GM21786 (cell line): ENCODE data around the gene LDLRAD4.

ENCODE experiments used
- ATAC-seq: cut with Tn5 transposase; IDR thresholded peaks from one replicate; pipeline ENCODE4 v1.9.1; 2021; ENCODE audit not compliant: unreplicated experiment

Gene LDLRAD4

DNA sequence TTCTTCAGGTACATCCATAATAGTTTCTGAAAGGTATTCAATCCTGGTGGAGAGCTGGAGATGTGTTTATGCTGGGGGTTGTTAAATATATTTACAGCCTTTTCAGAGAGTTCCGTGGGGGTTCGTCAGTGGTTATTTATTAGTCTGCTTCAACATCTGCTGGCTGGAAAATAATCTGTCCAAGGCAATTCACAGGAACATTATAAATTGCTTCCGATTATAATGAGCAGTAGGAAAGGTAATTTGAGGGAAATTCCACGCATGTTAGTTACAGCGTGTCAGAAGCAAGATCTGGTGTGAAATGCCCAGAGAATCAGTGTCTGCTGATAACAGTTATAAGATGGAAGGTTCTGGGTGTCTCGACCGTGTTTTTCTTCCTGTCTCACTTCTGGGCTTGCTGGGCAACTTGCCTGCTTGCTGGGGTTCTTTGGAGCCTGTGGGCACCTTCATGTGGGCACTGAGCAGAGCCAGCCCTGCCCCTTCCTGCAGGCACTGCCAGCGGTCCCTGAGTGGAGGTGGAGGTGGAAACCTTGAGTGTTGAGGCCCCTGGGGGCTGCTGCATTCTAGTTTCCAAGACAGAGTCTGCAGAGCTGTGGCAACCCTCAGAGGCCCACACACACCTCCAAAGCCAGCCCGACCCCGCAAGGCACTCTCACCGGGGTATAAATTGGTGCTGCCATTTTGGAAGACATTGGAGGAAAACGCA, 322.1 kb downstream of the LDLRAD4 start:
- ATAC-seq: no peak

DNA sequence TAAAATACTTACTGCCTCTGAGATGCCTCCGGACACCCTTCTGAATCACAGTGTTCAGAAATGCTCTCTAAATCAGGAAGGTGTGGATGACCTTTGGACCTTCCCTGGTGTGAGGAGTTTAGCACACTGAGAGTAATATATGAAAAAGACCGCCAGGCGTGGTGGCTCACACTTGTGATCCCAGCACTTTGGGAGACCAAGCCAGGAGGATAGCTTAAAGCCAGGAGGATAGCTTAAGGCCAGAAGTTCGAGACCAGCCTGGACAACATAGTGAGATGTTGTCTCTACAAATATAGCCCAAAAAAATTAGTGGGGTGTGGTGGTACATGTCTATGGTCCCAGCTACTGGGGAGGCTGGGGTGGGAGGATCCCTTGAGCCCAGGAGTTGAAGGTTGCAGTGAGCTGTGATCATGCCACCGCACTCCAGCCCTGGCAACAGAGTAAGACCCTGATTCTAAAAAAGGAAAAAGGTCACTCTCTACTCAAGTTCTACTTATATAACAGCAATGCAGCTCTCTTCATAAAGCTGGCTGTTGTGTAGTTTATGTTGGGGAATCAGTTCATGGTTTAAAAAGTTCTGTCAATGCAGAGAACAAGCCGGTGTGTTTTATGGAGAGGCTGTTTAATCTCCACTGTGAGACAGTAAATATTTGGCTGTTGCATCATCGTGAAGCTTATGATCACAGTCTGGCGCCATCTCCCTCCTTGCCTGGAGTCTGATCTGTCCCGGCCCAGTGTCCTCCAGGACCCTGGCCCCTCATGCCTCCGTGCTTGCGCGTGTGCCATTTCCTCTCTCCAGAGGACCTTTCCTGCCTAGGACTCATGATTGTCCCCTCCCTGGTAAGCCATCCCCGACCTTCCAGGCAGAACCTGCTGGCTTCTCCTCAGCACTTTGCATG, 323.3 kb downstream of the LDLRAD4 start:
- no peak for ATAC-seq

DNA sequence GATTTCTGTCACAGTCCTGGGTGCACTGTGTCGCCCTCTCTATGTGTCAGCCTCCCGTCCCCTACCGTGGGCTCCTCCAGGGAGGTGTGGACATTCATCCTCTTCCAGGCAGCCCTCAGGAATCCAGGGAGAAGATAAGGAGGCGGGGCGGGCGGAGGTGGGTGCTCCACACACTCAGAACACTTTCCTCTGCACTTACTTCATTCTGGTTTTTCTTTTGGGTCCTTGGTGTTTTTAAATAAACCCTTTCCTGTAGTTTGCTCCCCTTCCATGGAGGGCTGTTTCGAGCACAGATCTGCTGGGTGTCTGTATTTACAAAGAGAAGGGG, 323.9 kb downstream of the LDLRAD4 start:
- no peak for ATAC-seq

DNA sequence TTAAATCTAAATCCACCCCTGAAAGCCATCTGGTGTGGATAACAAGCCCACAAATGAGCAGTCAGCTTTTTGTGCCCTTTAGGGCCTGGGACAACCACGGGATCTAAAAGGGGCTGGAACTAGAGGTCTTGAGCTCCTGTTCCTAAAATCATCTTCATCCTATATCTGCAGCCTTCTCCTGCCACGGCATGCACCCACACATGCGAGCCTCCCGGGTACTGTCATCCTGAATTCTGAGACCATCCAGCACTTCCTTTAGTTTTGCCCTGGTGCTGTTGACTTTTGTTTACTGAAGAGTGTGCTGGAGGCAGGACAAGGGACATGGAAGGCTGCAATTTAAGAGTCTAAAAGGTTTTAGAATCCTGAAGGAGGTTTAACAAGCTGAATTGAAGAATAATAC, 324.6 kb downstream of the LDLRAD4 start:
- ATAC-seq: no peak

DNA sequence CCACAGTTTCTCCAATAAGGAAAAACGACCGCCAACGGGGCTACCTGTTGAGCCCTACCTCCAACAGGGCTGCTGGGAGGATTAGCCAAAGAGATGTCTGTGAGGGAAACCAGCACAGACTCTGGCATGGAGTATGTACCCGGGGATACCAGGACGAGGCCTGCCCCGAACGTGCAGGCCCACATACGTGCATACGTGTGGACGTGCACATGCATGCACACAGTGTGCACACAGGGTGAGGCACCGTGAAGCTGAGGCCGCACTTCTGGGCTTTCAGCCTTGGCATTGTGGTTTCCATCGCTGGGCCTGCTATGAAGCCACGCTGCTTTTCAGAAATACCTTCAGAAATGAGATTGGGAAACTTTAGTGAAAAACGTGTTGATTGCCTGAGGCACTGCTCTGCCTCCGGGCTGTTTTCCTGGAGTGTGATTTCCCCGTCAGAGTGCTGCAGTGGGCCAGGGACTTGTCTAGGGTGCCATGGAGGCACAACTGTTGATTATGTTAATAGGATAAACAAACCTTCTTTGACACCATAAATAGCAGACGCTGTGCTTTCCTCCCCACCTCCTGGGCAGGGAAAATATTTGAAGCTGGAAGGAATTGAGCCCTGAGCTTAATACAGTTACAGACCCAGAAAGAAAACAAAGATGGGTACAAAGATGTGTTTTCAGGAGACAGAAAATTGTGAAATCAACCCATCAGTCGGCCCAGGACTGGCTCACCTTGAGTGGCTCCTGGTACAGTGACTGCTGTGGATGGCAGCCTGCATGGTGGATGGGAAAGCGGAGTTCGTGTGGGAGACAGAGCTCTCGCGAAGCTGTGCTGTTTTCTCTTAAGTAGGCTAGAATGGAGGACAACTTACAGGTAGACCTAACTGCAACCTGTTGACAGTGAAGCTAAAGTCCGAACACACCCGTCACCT, 325.5 kb downstream of the LDLRAD4 start:
- no peak for ATAC-seq

DNA sequence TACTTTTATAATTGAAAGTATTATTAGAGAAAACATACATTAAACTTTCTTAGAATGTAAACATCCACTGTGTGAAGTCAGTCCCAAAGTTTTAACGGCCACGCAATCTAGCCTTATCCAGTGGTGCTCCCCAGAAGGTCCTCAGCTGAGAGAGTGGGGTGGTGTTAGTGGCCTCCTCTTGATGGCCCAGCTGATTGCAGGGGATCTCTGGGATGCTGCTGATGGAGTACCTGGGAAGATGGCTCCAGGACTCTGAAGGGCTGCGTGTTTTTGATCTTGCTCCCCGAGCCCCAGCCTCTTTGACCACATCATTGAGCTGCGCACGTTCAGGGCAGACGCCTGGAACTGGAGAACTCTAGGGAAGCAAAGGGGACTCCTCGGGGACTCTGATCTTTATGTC, 326.4 kb downstream of the LDLRAD4 start:
- ATAC-seq: no peak

DNA sequence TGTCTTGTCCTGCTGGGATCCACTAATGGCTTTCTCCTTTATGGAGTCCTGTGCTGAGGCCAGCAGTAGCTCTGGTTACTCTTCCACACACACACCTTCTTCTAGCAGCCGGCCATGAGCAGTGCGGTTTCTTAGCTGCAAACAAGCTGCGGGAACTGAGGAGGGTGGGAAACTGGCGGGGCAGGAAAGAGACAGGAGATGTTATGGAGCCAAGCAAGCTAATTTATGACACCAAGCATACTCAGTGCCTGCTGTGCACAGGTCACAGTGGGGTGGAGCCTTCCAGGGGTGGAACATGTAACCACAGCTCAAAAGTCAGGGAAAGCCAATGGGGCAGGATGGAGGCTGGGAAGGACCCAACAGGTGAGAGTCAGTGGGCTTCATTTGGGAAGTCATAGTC, 327.0 kb downstream of the LDLRAD4 start:
- ATAC-seq: no peak

DNA sequence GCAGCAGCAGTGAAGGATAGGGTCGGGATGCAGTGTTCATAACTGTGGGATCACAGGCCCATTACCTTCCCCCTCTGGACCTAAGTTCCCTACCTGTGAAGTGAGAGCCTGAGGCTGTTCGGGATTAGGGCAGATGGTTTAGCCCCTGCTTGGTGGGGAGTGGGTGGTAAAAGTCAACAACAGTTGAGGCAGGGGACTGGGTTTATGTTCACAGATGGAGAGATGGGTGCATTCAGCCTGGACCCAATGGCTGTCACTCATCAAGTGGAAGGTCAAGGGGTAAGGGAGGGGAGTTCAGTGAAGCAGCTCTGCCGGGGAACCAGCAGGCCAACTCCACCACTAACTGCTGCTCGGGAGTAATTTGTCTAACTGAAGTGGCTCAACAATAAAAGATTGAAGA, 327.4 kb downstream of the LDLRAD4 start:
- ATAC-seq: no peak

DNA sequence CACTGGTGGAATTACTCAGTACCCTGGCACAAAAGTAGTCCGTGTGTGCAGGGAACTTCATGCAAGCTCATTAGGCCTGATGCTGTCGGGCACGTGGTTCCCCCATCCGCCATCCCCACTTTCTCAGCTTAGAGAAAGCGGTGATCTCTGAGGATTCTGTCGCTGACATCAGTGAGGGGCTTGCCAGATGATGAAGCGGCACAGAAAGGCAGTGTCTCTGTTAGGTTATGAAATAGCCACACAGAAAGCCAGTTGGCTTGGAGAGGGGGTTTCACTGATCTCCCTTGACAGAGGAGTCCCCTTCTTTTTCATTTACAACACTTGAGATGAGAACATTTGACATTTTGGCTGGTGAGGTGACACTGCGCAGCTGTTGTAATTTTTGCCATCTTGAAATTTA, 328.1 kb downstream of the LDLRAD4 start:
- ATAC-seq: no peak

DNA sequence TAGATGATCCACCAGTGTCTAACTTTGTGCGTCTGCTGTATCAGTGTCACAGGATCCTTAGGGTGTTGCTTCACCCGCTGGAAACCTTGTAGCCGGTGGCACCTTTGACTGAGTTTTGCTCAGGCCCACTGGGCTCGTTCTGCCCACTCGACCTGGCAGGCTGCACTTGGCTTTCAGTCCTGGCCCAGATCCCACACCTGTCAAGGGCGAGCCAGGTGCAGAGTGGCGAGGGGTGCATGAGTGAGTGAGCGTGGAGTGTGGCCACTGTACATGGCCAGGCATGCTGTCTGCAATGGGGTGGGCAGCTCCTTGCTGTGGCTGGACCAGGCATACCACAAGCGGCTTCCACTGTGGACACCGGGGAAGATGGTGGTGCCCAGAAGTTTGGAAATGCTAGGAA, 328.8 kb downstream of the LDLRAD4 start:
- no peak for ATAC-seq

DNA sequence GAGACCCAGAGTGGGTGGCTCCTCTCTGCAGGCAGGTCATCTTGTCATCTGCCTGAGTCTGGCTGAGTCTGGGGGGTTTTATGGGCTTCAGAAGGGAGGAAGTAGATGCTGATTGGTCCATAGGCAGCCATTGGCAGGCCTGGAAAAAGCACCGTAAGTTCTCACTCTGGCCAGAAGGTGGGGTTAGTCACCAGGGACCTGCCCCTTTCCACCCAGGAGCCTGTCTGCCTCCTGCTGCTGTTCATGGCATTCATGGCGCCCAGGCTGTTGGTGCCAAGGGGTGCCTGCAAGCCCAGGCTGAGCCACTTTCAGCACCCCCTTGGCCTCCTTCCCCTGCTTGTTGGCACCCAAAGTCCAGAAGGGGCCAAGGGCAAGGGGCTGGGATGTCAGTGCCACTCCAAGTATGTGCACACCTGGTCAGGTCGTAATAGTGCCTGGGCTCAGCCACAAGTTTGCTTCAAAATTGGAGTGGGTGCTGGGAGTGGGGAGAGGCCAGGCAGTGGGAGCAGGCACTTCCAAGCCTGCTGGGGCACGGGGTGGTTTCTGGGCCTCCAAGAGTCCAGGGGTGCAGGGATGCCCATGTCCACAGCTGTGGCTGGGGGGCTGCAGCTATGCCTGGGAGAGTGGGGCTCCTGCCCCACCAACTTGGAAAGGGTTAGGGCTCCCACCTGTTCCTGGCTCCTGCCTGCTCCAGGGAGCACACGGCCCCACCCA, 329.7 kb downstream of the LDLRAD4 start:
- ATAC-seq: no peak

DNA sequence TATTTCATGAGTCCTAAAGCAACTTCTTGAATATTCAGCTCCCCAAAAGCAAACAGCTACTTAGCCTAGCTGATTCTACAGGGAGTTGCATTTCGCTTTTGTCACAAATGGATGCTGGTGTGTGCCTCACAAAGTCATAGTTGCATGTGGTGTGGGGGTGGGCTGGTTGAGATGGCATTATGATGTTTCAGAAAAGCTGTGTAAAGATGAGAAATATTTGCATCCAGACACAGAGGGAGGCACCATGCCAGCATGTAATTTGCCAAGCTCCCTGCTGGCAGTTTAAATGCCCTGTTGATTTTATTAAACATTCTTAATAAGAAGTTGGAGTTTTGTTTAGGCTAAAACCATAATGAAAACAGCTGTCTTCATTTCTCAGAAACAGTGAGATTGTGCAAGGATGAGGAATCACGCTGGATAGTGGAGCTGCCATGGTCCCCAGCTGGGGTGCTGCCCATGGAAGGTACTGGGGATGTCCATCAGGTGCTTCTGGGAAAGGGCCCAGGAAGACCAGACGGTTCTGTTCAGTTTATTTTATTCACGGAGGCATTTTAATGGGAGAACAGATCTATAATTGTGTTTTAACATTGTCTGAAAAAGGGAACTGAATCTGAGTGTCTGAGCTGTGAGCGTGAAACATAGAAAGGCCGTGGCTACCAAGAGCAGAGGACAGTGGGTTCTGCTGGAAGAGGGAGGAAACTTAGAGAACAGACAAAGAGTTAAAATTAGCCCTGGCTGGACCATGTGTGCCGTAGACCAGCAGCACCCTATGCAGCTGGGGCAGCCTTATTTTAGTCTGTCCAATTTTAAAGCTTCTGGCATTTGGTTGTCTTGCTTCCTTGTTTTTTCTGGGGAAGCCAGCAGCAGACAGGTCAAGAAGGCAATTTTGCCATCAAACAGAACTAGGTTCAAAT, 330.7 kb downstream of the LDLRAD4 start:
- peak; percentile 65 for ATAC-seq

DNA sequence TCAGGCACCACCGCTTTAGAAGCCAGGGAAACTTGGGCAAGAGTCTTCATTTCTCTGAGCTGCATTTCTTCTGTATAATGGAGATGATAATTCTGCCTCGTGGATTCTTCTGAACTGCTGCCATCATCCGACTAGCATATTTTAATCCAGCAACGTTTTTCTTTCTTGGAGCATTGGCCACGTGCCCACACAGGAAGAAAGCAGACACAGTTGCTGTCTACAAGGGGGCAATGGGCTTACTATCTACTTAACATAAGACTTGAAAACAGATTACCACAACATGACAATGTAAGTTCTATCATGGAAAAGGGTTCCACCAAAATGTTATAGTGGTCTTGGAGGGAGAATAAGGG, 331.3 kb downstream of the LDLRAD4 start:
- ATAC-seq: no peak

DNA sequence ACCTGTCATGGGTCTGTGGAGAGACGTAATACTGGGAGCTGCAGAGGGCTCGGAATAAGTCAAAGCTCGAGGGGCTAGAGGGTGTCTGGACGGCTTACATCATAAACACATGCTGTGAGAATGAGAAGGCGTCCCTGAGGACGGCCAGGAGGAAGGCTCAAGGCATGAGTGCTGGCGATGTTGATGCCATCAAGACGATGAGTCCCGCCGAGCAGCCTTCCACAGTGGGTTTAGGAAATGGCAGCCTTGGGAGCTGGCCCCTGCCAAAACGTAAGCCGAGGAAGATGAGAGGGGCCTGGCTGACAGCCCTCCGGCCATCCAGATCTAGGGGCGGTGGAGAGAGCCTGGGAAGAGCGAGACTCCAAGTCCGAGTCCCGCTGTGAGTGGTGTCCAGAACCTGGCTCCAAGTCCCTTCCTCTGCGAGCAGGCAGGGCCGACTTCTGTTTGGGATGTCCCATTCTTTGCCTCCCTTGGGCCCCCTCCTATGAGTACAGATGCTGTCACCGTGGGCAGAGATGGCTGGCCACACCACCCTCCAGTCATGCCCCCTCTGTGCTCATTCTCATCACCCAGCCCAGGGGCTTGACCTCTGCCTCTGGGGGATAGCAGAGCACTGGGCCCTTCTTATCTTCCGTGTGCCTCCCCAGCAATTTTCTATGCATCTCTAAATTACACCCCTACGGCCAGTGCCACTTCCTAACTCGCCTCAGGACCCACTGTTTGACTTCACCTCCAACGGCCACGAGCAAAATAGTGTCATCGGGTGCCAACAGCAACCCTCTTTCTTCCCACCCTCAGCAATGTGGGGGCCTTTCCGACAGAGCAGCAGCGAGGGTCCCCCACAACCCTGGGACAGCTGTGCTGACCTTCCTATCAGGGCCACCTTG, 332.1 kb downstream of the LDLRAD4 start:
- no peak for ATAC-seq

DNA sequence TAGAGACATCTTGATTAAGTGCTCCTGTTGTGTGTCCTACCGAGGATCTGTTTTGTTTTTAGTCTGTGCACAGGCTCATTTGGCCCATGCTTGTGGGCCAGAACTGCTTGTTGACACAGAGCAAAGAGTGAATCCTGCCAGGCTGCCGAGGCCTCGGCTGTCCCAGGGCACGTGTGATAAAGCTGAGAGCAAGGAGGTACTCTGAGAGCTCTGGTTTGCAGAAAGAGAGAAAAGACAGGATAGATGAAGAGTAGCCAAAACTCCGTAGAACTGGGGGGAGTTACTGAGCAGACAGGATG, 332.7 kb downstream of the LDLRAD4 start:
- no peak for ATAC-seq

DNA sequence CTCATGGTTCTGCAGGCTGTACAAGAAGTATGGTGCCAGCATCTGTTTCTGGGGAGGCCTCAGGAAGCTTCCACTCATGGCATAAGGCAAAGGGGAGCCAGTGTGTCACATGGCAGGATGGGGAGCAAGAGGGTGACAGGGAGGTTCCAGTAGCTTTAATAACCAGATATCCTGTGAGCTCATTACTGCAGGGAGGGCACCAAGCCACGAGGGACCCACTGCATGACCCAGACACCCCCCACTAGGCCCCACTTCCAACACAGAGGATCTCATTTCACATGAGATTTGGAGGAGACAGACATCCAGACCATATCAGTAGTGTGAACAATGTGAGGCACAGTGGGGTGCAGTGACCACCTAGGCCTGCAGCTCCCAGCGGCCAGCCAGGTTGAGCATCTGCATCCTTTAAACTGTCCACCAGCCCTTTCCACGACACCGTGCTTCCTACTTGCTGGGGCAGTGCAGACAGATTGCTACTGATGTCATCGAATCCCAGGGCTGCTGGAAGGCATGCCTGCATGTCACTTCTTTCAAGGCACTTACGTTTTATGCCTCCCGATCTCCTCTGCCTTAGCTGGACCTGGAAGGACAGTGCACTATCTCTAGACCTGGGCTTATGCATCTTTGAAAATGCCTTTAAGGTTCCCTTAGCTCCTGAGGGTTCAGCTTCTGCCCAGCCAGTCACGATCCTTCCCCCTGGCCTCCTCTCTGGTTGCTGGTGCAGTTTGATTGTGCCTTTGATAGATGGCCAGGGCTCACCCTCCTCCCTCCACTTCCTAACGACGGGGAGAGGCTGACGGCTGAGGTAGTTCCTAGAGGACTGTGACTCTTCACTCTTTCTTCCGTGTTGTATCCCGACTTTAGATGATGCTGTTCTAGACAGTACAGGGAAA, 333.5 kb downstream of the LDLRAD4 start:
- ATAC-seq: no peak

DNA sequence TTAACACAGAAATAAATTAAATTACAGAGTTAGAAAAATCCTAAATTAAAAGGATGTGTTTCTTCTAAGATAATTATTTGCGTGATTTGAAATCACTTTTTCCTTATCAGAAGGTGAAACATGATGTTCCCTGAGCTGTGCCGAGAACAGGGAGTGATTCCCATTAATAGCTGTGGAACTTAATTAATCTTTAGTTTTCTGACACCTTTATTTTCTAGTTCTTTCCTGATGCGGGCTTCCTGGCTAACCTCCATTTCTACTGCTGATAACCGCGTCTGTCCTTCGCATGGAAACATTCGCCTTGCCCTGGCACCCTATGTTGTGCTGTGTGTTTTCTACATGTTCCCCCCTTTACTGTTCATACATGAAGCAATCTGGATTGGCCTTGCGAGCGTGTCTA, 334.9 kb downstream of the LDLRAD4 start:
- no peak for ATAC-seq

DNA sequence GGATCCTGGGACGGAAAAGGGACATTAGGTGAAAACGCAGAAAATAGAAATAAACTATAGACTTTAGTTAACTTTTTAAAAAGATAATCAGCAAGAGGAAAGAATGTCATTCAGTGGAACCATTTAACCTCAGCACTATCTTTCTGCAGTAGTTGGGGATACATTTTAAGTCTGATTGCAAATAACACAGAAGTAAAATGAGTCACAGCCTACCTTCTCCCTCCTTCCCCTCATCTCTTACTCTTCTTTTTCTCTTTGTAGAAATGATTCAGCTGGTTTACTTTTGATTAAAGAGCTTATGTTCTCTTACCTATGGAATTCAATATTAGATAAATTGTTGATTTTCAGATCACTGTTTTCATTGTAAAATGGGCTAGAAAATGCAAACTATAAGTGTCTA, 336.6 kb downstream of the LDLRAD4 start:
- no peak for ATAC-seq
